ENCODE data around the gene EWSR1. TPM values are rescaled to one million over a fixed set of nuclear protein-coding genes. Genes with fewer than 3 reads are reported as not detected.

The EWSR1 gene
- total RNA-seq, 1 experiment from 2014 or later = 462 TPM

- DNase-seq = no peak
- no peak overlapping the region for H2AK5ac ChIP-seq (ENCODE audit: insufficient read length, low read length)
- peaks cover 4% of the 10 kb centered on the region for H3K79me1 ChIP-seq (ENCODE audit: insufficient read depth, low read depth, low read length, poor library complexity, severe bottlenecking)
- H3K4me1 ChIP-seq (ENCODE audit: insufficient read depth, low read length) = no peaks in the 10 kb centered on the region
- H3K18ac ChIP-seq (ENCODE audit: insufficient read length, low read depth, low read length) = no peak overlapping the region
- H2AFZ ChIP-seq (ENCODE audit: low read length) = no peak overlapping the region
- H3K23ac ChIP-seq (ENCODE audit: insufficient read length, low read depth, low read length) = no peak overlapping the region
- H3K9ac ChIP-seq (ENCODE audit: extremely low read depth, insufficient read length, low read length) = no peak overlapping the region
- no peak overlapping the region for H3K27ac ChIP-seq (ENCODE audit: insufficient read length, low read depth, low read length)
- no peak overlapping the region for H2BK20ac ChIP-seq (ENCODE audit: low read depth, low read length, poor library complexity, severe bottlenecking)
- H3K9me3 ChIP-seq (ENCODE audit: control insufficient read depth, low read depth, low read length) = no peaks in the 10 kb centered on the region
- no peaks in the 10 kb centered on the region for H3K27me3 ChIP-seq (ENCODE audit: insufficient read depth, low read length)
- H2BK15ac ChIP-seq (ENCODE audit: low read depth, low read length) = no peak overlapping the region
- H3K14ac ChIP-seq (ENCODE audit: insufficient read depth, low read length) = no peak overlapping the region
- no peak overlapping the region for H3K4me2 ChIP-seq (ENCODE audit: insufficient read depth, insufficient read length, low read length)
- H4K91ac ChIP-seq (ENCODE audit: insufficient read length, low read depth, low read length) = no peak overlapping the region
- H3K56ac ChIP-seq (ENCODE audit: insufficient read length, low read depth, low read length) = no peak overlapping the region
- H2BK12ac ChIP-seq (ENCODE audit: insufficient read length, low read depth, low read length) = no peak overlapping the region
- peaks cover 0 to 7% of the 10 kb centered on the region in 2 experiments; a peak in 1 of 4 replicates for H3K4me1 Mint-ChIP-seq
- H3K27me3 Mint-ChIP-seq (ENCODE audit: low read depth) = no peaks in the 10 kb centered on the region
- H3K27ac Mint-ChIP-seq = peak overlapping the region in 2 of 3 experiments; percentile 40 to 87; a peak in 3 of 7 replicates
- no peak overlapping the region for H3T11ph ChIP-seq (ENCODE audit: low read length)
- peaks cover 65 to 99% (median 97%) of the 10 kb centered on the region in 3 experiments; a peak in 6 of 7 replicates for H3K36me3 Mint-ChIP-seq (ENCODE audit: insufficient read depth in 1 of 3, low read depth in 3 of 3)
- H3K9me3 Mint-ChIP-seq = no peaks in the 10 kb centered on the region
- H3K4me3 Mint-ChIP-seq = no peak overlapping the region
- no peaks in the 10 kb centered on the region for H4K20me1 ChIP-seq (ENCODE audit: control insufficient read depth, insufficient read depth, insufficient read length)
- H2BK120ac ChIP-seq (ENCODE audit: low read depth, low read length, poor library complexity, severe bottlenecking) = no peak overlapping the region
- no peak overlapping the region for H4K5ac ChIP-seq (ENCODE audit: insufficient read length, low read depth, low read length)
- H2BK5ac ChIP-seq (ENCODE audit: insufficient read length, low read length) = no peak overlapping the region
- no peak overlapping the region for H3K4ac ChIP-seq (ENCODE audit: low read depth, low read length)
- no CpG with 5 or more reads among the region's 2 CpGs for whole genome bisulfite sequencing (ENCODE audit: extremely low coverage, insufficient read length, low lambda C conversion rate)
- H3K79me2 ChIP-seq (ENCODE audit: insufficient read depth, low read length) = no peaks in the 10 kb centered on the region
- no peak overlapping the region for H4K8ac ChIP-seq (replicated peaks; ENCODE audit: insufficient read length, low read depth, low read length)
- H3K23me2 ChIP-seq (ENCODE audit: insufficient read length, low read depth, low read length, poor library complexity, severe bottlenecking) = no peaks in the 10 kb centered on the region
- TF ChIP-seq CTCF (conservative IDR thresholded peaks at IDR 0.05) = no peak
Measured at GRCh38 chr22:29288837-29289236, 20.8 kb downstream of the EWSR1 start.
